HUES48 (cell line): ENCODE measurements around the gene INPP5A.
"Not testable (repeated sequence)": the region's sequence is repeated elsewhere in the genome, so short reads cannot be mapped to it uniquely, and the experiment has no call there.

Source experiments
- H3K27ac ChIP-seq: one replicate; pipeline ENCODE4 v1.7.0; 2013; ENCODE audit warnings: low read depth, low read length, inconsistent platforms
- H3K27me3 ChIP-seq: 2 replicates; pipeline ENCODE4 v1.6.1; 2013; ENCODE audit warnings: mild to moderate bottlenecking, low read length; ENCODE audit not compliant: control insufficient read depth, insufficient read depth
- H3K36me3 ChIP-seq: 2 replicates; pipeline ENCODE4 v1.6.1; 2013; ENCODE audit warnings: low read length; ENCODE audit not compliant: control insufficient read depth, insufficient read depth
- H3K4me1 ChIP-seq: 2 replicates; pipeline ENCODE4 v1.6.1; 2013; ENCODE audit warnings: mild to moderate bottlenecking, low read length; ENCODE audit not compliant: control insufficient read depth, insufficient read depth
- H3K4me3 ChIP-seq: 2 replicates; pipeline ENCODE4 v1.5.1; 2013; ENCODE audit warnings: mild to moderate bottlenecking, low read depth, low read length
- H3K9ac ChIP-seq: 2 replicates; pipeline ENCODE4 v1.6.1; 2013; ENCODE audit warnings: mild to moderate bottlenecking, low read depth, low read length, moderate library complexity
- H3K9me3 ChIP-seq: 2 replicates; pipeline ENCODE4 v1.6.1; 2013; ENCODE audit warnings: low read length; ENCODE audit not compliant: control insufficient read depth, insufficient read depth

INPP5A gene

GRCh38 chr10:132678436-132679216, 141.0 kb downstream of the INPP5A start:
- Histone ChIP-seq H3K27me3 (no peaks in the 10 kb centered on the region), H3K4me1 (no peaks in the 10 kb centered on the region), H3K4me3 (no peak overlapping the region), H3K36me3 (no peaks in the 10 kb centered on the region), H3K27ac (no peak overlapping the region), H3K9ac (no peak overlapping the region), H3K9me3 (no peaks in the 10 kb centered on the region)

- Histone ChIP-seq H3K4me3 (no peak overlapping the region), H3K36me3 (no peaks in the 10 kb centered on the region), H3K9me3 (no peaks in the 10 kb centered on the region), H3K4me1 (no peaks in the 10 kb centered on the region), H3K9ac (no peak overlapping the region), H3K27ac (no peak overlapping the region), H3K27me3 (no peaks in the 10 kb centered on the region)
Observed at GRCh38 chr10:132679217-132679595, 141.6 kb downstream of the INPP5A start.

DNA sequence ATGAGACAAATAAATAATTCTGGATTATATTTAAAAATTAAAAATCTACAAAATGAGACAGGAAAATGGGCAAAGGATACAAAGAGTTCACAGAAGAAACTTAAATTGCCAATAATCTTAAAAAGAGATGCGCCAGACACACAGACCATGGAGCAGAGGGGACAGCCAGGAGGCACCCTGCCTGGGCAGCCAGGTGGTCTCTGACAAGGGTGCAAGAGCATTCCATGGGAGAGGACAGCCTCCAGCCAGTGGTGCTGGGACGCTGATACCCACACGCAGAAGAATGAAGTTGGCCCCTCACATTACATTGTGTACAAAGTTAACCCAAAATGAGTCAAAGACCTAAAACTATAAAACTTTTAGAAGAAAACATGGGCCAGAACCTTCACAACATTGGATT, 142.1 kb downstream of the INPP5A start:
- Histone ChIP-seq H3K4me3 (no peak overlapping the region), H3K9me3 (no peaks in the 10 kb centered on the region), H3K36me3 (no peaks in the 10 kb centered on the region), H3K27ac (no peak overlapping the region), H3K4me1 (no peaks in the 10 kb centered on the region), H3K9ac (no peak overlapping the region), H3K27me3 (no peaks in the 10 kb centered on the region)

GRCh38 chr10:132680741-132681140, 143.2 kb downstream of the INPP5A start:
- H3K9ac ChIP-seq, H3K4me1 ChIP-seq, H3K4me3 ChIP-seq, H3K27me3 ChIP-seq, H3K36me3 ChIP-seq, H3K27ac ChIP-seq, H3K9me3 ChIP-seq: not testable (repeated sequence)

DNA sequence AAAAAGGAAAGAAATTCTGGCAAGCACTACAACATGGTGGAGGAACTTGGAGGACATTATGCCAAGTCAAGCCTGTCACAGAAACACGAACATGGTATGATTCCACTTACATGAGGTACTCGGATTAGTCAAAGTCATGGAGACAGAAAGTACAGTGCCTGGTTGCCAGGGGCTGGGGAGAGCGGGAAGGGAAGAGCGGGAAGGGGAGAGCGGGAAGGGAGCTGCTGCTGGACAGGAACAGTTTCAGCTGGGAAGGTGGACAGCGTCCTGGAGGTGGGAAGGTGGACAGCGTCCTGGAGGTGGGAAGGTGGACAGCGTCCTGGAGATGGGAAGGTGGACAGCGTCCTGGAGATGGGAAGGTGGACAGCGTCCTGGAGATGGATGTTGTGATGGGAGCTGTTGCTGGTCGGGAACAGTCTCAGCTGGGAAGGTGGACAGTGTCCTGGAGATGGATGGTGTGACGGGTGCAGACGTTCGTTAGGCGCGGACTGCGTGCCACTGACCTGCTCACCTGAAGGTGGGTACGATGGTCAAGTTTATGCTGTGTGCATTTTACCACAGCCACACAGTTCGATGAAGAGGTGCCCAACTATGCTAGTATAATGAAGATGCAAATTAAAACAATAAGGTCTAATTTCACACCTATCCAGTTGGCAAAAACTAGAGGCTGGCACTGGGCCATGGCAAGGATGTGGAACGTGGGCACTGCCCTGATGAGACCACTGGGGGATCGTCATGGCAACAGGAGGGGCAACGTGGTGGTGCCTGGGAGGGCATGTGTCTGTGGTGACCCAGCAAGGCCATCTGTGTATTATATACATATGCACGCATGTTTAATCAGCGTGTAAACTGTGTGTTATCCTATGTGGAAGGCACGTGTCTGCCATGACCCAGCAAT, 144.5 kb downstream of the INPP5A start:
- H3K4me3 ChIP-seq, result no peak overlapping the region
- H3K9me3 ChIP-seq, result no peaks in the 10 kb centered on the region
- H3K27me3 ChIP-seq, result no peaks in the 10 kb centered on the region
- no peaks in the 10 kb centered on the region for H3K36me3 ChIP-seq
- H3K27ac ChIP-seq, result no peak overlapping the region
- H3K9ac ChIP-seq, result no peak overlapping the region
- no peaks in the 10 kb centered on the region for H3K4me1 ChIP-seq

GRCh38 chr10:132684164-132684891, 146.7 kb downstream of the INPP5A start:
- H3K36me3 ChIP-seq, result no peaks in the 10 kb centered on the region
- no peak overlapping the region for H3K9ac ChIP-seq

GRCh38 chr10:132685101-132685891, 147.7 kb downstream of the INPP5A start:
- Histone ChIP-seq H3K4me1 (no peaks in the 10 kb centered on the region), H3K4me3 (no peak overlapping the region), H3K36me3 (no peaks in the 10 kb centered on the region), H3K9me3 (no peaks in the 10 kb centered on the region), H3K27ac (no peak overlapping the region), H3K27me3 (no peaks in the 10 kb centered on the region), H3K9ac (no peak overlapping the region)

More at GRCh38 chr10:132684164-132684891, 146.7 kb downstream of the INPP5A start:
- Histone ChIP-seq H3K4me3 (no peak overlapping the region), H3K27ac (no peak overlapping the region), H3K4me1 (no peaks in the 10 kb centered on the region), H3K9me3 (no peaks in the 10 kb centered on the region), H3K27me3 (no peaks in the 10 kb centered on the region)

DNA sequence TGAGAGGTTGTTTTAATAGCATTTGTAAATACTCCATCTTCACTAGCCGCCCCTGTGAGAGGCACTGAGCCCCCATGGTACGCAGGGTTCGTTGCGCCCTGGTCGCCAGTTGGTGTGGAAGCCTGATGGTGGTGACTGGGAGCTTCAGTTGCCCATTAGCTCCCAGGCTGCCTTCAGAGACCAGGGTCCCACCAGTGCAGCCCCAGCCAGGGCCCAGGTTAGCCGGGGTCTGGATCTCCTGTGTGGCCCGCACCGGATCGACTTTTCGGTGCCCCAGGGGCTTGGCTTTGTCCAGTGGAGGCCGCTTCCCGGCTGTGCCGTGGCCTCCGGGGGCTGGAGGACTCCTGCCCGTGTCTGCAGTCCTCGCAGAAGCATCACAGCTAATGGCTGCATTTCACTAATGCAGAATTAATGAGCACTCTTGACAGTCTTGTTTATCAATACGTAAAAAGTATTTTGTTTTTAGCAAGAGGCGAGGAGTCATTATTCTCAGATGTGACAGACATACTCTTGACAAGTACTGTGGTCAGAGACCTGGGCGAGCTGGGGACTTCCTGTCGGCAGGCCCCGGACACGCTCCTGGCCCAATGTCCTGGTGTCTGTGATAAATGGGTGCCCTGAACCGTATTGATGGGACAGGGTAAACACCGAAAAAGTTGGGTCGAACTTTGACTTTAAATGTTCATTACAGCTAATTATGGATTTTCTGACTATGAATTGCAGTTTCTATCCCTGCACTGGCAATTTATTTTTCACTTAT, 148.5 kb downstream of the INPP5A start:
- Histone ChIP-seq H3K36me3 (no peaks in the 10 kb centered on the region), H3K27ac (no peak overlapping the region), H3K4me3 (no peak overlapping the region), H3K4me1 (no peaks in the 10 kb centered on the region), H3K9me3 (no peaks in the 10 kb centered on the region), H3K9ac (no peak overlapping the region), H3K27me3 (no peaks in the 10 kb centered on the region)

DNA sequence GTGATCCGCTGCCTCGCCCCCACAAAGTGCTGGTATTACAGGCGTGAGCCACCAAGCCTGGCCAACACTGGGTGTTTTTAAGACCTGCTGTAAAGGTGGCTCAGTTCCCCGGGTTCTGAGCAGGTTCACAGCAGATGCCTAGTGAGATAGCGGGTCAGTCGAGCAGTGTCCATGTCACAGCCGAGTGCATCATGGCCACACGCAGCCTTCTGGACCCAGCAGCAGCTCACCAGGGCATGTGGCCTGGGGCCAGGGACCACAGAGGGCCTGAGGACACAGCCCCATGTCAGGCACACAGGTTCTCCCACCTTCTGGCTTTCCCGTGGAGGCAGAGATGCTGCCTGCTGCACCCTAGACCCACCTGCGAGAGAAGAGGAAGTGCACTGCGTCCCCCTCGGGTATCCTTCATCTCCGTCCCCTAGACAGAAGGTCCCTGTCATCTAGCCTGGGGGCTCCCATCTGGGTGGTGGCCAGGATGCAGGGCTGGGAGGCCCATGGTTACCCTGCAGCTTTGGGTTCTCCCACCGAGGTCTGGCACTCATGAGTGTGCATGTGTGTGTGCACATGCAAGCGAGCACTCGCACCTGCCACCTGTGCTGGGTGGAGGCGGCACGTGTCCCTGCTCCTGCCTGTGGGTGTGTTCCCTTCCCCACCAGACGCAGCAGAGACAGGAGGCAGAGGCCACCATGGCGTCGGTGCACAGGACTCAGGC, 149.8 kb downstream of the INPP5A start:
- Histone ChIP-seq H3K9ac (no peak overlapping the region), H3K27me3 (no peaks in the 10 kb centered on the region), H3K36me3 (no peaks in the 10 kb centered on the region), H3K9me3 (no peaks in the 10 kb centered on the region), H3K27ac (no peak overlapping the region), H3K4me1 (no peaks in the 10 kb centered on the region), H3K4me3 (no peak overlapping the region)
